UCSD-AML1 (cell line): ENCODE results near the gene ADAM12.
"Not testable (repeated sequence)": the region's sequence is repeated elsewhere in the genome, so short reads cannot be mapped to it uniquely, and the experiment has no call there.

ENCODE experiments used
- DNase-seq: peaks from one replicate; lab custom pipeline; 2025; ENCODE audit not compliant: unreplicated experiment; lab: John Stamatoyannopoulos, UW

ADAM12 gene

DNA sequence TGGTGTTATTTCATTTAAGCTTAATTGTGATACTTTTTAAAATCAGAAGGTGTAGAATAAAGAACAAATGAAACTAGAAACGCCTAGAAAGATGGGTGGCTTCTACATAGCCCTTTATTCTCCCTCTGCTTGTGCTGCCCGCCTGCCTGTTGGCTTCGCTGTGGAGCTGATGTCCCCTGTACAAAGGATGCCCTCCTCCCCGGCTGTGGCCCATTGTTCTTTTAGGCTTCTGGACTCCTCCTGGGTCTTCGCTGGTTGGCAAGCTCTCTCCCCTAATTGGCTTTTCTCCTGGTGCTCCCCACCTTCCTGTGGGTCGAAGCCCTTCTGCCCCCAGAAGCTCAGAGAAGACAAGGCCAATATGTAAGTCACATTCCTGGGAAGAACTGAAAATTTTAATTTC lies 393.7 kb downstream of the ADAM12 start:
- DNase-seq = no peak

DNA sequence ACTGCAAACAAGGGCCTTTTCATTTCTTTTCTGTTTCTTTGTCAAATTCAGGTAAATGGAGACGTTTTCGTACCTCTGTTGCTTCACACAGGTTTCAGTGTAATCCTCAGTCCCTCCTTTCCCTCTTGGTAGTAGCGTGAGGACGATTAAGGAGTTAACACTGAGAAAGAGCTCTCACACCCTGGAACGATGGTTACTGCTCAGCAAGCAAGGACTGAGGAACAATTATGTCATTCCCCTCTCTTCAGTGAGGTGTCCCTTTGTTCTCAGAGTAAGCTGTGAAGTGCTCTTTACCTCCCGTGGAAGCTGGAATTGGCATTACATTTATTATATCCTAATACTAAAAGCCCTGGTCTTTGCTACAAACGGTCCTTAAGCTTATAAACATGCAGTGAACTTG lies 396.0 kb downstream of the ADAM12 start:
- no peak for DNase-seq

DNA sequence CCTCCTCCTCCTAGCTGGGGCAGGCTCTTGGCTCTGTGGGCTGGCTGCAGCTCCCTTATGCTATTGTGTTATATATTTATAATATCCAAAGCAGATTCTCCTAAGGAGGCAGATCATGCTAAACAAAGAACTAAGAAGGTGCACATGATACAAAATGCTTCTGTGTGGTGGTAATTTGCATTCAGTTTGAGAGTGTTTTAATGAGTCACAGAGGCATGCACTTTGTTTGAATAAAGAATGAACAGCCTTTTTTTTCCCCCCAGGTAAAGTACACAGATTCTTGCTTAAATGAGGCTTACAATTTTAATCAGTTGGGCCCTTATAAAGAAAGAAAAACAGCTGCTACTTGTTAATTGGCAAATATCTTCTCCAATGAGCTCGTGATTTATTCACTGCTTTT lies 396.9 kb downstream of the ADAM12 start:
- no peak for DNase-seq

DNA sequence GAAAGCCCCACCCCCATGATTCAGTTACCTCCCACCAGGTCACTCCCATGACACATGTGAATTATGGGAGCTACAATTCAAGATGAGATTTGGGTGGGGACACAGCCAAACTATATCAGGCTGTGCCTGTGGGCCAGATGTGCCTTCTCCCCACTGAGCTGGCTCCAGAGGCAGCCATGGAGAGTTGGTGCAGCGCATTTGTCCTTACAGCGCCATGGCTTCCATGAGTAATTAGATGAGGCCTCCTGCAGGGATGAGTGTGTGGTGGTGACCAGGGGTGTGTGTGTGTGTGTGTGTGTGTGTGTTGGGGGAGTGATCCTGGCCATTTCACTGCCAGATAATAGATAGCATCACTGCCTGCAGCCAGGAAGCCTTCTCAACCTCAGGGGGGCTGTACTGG lies 397.3 kb downstream of the ADAM12 start:
- DNase-seq = no peak

DNA sequence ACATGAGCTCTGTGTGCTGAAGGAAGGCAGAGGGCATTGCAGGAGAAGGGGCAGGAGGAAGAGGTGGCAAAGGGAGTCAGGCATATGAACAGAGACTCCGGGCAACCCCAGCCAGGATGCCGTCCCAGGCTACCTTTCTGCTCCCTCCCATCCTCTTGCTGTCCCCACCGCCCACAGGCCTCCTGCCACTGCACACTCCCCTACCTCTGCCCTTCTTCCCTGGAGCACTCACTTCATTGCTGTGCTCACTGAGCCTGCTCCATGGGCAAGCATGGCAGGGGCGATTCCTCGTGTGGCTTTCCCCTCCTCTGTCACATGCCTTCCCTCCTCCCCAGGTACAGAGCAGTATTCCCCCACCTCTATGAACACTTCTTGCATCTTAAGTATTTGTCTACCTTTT lies 398.5 kb downstream of the ADAM12 start:
- no peak for DNase-seq

DNA sequence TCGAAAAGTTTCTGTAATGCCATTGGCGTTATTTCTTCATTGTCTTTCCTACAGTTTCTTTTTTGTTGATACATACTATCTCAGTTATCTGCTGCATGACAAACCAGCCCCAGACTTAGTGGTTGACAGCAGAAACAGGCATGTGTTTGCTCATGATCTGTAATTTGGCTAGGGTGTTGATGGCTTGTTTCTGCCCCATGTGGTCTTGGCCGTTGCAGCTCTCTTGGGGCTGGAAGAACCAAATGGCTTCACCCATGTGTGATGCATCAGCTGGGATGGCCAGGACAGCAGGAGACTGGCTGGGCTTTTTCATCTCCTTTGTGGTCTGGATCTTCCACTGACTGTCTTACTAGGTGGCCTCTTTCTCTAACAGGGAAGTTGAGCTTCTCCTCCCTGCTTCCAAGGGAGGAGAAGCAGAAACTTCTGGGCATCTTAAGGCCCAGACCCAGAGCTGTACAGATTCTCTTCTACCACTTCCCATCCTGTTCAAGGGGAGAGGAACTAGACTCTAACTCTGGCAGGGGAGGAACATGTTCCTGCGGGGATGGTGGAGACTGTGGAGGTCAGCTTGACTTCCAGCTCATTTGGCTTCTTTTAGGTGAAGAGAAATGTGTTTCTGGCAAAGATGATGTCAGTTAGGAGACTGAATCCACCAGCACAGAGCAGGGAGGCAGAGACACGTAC lies 402.6 kb downstream of the ADAM12 start:
- DNase-seq = no peak

DNA sequence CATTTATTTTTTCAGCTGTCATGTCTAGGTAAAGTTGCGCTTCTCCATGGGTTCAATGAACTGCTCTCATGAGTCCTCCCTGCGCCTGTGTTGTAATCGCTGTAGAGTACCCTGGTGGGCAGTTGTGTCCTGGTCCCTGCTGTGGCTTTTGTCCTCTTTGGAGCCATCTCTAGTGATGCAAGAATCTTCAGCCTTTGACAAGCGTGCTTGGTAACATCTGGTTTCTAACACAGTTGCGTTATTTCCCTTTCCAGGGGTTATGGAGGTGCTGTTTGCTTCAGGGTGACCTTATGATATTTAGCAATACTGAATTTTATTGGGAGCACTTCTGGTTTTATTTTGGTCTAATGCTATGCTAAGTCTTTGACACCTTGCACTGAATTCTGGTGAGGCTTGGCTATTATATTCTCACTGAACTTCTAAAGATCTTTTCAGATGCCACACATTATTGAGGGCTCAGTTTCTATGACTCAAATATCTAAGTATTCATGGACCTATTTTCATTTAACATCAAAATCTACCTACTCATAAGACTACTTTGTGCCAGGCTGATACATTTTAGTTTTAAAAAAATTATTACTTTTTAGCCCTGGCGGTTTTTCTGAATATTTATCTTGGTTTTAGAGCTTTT lies 403.3 kb downstream of the ADAM12 start:
- no peak for DNase-seq

DNA sequence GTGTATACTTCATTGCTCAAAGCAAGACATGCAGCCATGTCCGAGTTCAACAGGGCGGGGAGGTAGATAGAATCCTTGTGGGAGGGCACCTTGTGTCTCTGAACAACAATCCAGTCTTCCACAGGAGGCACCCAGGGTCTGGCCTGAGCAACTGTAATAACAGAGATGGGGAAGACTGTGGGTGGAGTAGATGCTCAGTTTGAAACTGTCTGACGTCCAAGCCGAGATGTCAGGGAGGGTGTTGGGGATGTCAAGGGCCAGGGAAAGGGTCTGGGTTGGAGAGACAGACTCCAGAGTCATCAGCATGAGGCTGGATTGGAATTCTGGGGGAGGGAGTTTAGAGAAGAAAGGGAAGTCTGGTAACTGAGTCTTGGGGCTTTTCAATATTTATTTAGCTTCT lies 403.9 kb downstream of the ADAM12 start:
- no peak for DNase-seq

DNA sequence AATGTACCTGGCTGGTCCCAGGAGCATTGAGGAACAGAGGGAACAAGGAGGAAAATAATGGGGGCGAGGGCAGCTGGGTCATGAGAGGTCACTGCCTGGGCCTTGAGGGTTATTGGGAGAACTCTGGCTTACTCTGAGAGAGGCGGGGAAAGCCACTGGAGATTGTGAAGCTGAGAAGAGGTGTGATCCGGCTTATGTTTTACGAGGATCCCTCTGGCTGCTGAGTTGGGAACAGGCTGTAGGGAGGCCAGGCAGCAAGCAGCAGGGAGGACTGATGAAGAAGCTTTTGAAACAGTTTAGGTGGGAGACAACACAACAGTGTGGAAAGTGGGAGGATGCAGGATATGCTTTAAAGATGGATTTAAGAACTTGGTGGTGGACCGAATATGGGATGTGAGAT lies 404.6 kb downstream of the ADAM12 start:
- DNase-seq = no peak

DNA sequence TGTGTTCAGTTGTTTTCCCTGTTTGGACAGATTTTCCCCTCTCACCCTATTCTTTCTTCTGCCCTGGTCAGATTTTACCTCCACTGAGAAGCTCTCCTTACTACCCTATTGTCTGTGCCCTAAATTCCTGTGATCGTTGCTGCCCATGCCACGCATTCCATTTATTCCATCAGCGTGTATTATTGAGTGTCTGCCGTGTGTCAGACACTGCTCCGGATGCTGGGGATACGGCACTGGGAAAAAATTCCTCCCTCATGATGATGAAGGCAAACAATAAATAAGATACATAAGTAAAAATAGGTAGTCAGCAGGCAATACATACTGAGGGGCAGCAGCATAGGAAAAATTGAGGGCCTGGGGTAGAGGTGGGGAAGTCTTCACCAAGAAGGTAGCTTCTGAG lies 405.1 kb downstream of the ADAM12 start:
- no peak for DNase-seq

DNA sequence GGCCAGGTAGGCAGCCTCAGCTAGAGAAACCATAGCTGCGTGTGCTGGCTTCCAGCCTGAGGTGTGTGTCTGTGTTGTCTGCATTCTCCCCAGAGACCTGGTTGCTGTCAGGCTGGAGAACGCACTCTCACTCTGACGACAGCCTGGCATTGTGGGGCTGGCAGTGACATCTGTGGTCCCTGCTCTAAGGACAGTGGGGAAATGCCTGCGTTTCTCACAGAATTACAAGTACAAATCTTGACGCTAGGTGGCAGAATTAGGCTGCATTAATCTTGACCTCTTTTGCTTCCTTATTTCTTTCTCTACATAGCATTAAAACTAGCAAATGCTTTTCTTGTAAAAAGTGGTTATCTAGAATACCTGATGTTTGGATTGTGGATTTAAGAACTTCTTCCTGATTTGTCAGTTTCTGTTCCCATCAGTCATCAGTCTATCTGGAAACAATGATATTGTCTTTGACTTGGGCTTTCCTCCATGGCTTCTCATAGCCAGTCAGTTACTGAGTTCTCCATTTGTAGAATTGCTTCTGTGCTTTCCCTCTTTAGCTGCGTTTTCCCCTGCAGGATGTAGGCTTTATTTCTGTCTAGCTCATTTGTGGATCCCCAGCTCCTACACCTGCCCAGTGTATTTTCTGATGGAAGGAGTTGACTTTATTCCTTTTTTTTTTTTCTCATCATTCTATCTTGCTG lies 405.9 kb downstream of the ADAM12 start:
- DNase-seq = no peak

DNA sequence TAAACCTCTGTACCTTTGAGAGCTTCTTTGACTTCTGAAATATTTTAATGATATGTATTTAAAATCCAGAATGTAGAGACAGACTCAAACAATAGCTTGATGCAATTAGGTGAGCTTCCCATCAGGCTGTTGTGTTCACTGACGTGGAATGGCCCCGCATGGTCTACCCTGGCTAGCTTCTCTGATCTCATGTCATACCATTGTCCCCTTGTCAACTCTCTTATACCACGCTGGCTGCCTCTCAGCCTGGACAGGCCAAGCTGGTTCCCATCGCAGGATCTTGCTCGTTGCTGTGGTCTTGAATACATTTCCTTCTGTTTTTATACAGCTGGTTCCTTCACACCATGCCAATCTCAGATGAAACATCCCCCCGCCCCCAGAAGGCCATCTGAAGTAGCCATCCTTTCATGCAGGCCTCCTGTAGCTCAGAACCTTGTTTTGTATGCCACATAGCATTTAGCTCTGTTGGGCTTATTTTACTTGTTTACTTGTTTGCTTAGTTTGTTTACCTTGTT lies 407.7 kb downstream of the ADAM12 start:
- no peak for DNase-seq

DNA sequence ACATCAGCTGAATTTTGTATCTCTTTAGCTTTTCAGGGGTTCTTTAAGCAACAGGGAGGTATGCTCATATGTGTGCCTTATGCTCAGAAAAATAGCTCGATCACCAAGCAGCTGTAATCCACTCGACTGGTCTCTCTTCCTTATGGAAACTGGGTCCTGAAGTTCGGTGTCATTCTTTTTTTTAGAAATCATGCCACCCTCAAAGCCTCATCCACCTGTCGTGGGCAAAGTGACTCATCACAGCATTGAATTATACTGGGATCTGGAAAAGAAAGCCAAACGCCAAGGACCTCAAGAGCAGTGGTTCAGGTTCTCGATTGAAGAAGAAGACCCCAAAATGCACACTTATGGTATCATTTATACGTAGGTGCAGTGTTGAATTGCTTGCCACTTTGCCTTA lies 408.3 kb downstream of the ADAM12 start:
- no peak for DNase-seq

DNA sequence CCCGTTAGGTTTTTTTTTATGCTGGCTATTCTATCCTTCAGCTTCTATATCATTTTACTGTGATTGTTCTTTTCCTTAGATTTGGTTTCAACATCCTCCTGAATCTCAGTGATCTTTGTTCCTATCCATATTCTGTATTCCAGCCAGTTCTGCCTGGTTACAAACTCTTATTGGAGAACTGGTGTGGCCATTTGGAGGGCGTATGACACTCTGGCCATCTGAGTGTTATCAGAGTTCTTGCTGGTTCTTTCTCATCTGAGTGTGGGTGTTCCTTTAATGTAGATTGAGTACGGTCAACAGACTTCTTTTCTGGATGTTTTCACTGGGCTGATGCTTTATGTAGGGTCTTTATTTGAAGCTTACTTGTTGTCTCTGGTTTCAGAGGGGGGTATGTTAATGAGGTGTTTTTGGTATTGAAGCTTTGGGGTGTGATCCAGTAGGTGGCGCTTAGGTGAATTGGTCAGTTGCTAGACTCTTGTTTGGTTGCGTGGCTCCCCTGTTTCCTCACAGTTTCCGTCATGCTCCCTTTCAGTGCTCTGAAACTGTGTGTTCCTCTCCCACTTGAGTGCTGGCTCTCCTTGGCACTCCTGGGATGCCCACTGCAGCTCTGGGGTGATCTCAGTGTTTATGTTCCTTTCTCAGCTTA lies 411.2 kb downstream of the ADAM12 start:
- DNase-seq = no peak

DNA sequence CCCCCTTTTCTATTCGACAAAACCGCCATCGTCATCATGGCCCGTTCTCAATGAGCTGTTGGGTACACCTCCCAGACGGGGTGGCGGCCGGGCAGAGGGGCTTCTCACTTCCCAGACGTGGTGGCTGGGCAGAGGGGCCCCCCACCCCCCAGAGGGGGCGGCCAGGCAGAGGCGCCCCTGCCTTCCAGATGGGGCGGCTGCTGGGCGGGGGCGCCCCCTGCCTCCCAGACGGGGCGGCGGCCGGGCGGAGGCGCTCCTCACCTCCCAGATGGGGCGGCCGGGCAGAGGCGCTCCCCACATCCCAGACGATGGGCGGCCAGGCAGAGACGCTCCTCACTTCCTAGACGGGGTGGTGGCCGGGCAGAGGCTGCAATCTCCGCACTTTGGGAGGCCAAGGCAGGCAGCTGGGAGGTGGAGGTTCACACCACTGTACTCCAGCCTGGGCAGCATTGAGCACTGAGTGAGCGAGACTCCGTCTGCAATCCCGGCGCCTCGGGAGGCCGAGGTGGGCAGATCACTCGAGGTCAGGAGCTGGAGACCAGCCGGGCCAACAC lies 418.1 kb downstream of the ADAM12 start:
- not testable (repeated sequence) for DNase-seq

DNA sequence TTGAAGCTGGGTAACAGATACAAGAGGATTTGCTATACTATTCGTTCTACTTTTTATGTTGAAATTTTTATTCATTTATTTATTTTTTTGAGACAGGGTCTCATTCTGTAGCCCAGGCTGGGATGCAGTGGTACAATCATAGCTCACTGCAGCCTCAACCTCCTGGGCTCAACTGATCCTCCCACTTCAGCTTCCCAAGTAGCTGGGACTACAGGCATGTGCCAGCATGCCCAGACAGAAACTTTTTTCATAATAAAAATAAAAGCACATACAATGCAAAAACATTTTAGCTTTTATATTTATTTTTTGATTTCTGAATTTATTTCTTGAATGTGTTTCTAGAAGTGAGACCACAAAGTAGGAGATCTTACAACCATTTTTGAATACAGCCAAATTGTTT lies 420.7 kb downstream of the ADAM12 start:
- no peak for DNase-seq

DNA sequence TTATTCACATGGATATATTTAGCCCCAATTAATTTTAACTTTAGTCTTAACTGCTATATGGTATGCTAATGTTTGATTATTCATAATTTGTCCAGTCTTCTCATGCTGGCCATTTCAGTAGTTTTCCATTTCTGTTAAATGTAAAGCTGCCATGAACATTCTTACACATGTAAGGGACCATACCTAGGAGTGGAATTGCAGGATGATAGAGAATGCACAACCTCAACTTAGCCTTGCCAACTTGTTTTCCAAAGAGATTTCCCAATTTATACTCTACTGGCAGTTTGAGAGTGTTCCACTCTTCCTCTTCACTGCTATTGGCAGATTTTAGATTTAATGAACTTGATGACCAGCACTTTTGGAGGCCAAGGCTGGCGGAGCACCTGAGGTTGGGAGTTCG lies 423.7 kb downstream of the ADAM12 start:
- DNase-seq = no peak
